ENCODE data around the gene PIGC. TPM values are rescaled to one million over a fixed set of nuclear protein-coding genes. Genes with fewer than 3 reads are reported as not detected.
A peak's percentile ranks its signal among the peaks of the same experiment; 100 is the strongest.

The PIGC gene
- polyA plus RNA-seq, 6 donors from 2014 or later, result 70.8 to 127 (median 94.5) TPM

GRCh38 chr1:172457479-172458130 lies 13.7 kb upstream of the PIGC start:
- no peak for DNase-seq
- ATAC-seq (ENCODE audit: low read depth in 2 of 2), result no peak
- Mint-ChIP-seq H3K4me3 (peak overlapping the region in 1 of 8 donors; percentile 15), H3K27me3 (peaks cover 0 to 15% (median 10%) of the 10 kb centered on the region in 3 donors), H3K4me1 (no peaks in the 10 kb centered on the region), H3K36me3 (no peaks in the 10 kb centered on the region), H3K27ac (no peak overlapping the region), H3K9me3 (no peaks in the 10 kb centered on the region)

GRCh38 chr1:172456344-172456769 lies 12.5 kb upstream of the PIGC start:
- no peak overlapping the region for H3K27ac Mint-ChIP-seq
- ATAC-seq (ENCODE audit: low read depth in 2 of 2) (no peak), DNase-seq (no peak)
- H3K27me3 Mint-ChIP-seq, result peaks cover 0 to 15% (median 10%) of the 10 kb centered on the region in 3 donors
- H3K9me3 Mint-ChIP-seq, result no peaks in the 10 kb centered on the region
- H3K36me3 Mint-ChIP-seq, result no peaks in the 10 kb centered on the region
- no peak overlapping the region for H3K4me3 Mint-ChIP-seq
- no peaks in the 10 kb centered on the region for H3K4me1 Mint-ChIP-seq

- ATAC-seq (ENCODE audit: low read depth in 2 of 2), result no peak
- H3K36me3 Mint-ChIP-seq, result no peaks in the 10 kb centered on the region
- H3K27ac Mint-ChIP-seq, result no peak overlapping the region
- H3K4me1 Mint-ChIP-seq, result no peaks in the 10 kb centered on the region
- DNase-seq, result no peak
- no peak overlapping the region for H3K4me3 Mint-ChIP-seq
- peaks cover 0 to 15% (median 10%) of the 10 kb centered on the region in 3 donors for H3K27me3 Mint-ChIP-seq
- no peaks in the 10 kb centered on the region for H3K9me3 Mint-ChIP-seq
Measured at GRCh38 chr1:172455451-172455850, 11.6 kb upstream of the PIGC start.

- H3K9me3 Mint-ChIP-seq, result no peaks in the 10 kb centered on the region
- DNase-seq, result no peak
- ATAC-seq (ENCODE audit: low read depth in 2 of 2), result no peak
- no peak overlapping the region for H3K4me3 Mint-ChIP-seq
- H3K4me1 Mint-ChIP-seq, result peaks cover 3 to 7% (median 5%) of the 10 kb centered on the region in 3 donors
- H3K27me3 Mint-ChIP-seq, result peaks cover 0 to 15% (median 10%) of the 10 kb centered on the region in 3 donors
- H3K36me3 Mint-ChIP-seq, result no peaks in the 10 kb centered on the region
- H3K27ac Mint-ChIP-seq, result no peak overlapping the region
Measured at GRCh38 chr1:172453607-172454006, 9.7 kb upstream of the PIGC start.

GRCh38 chr1:172453153-172453545 lies 9.3 kb upstream of the PIGC start:
- ATAC-seq (ENCODE audit: low read depth in 2 of 2), result no peak

GRCh38 chr1:172452536-172453152 lies 8.8 kb upstream of the PIGC start:
- Mint-ChIP-seq H3K4me1 (peaks cover 3 to 7% (median 5%) of the 10 kb centered on the region in 3 donors), H3K4me3 (no peak overlapping the region), H3K9me3 (no peaks in the 10 kb centered on the region), H3K27me3 (peaks cover 0 to 15% (median 10%) of the 10 kb centered on the region in 3 donors), H3K36me3 (no peaks in the 10 kb centered on the region), H3K27ac (no peak overlapping the region)
- DNase-seq, result no peak
- ATAC-seq (ENCODE audit: low read depth in 2 of 2), result no peak

More at GRCh38 chr1:172453153-172453545, 9.3 kb upstream of the PIGC start:
- Mint-ChIP-seq H3K36me3 (no peaks in the 10 kb centered on the region), H3K27ac (no peak overlapping the region), H3K9me3 (no peaks in the 10 kb centered on the region), H3K4me1 (peaks cover 3 to 7% (median 5%) of the 10 kb centered on the region in 3 donors), H3K27me3 (peaks cover 0 to 15% (median 10%) of the 10 kb centered on the region in 3 donors), H3K4me3 (no peak overlapping the region)
- no peak for DNase-seq

GRCh38 chr1:172451002-172451443 lies 7.2 kb upstream of the PIGC start:
- no peak overlapping the region for H3K4me3 Mint-ChIP-seq
- H3K9me3 Mint-ChIP-seq, result no peaks in the 10 kb centered on the region
- H3K27ac Mint-ChIP-seq, result no peak overlapping the region
- peaks cover 3 to 7% (median 5%) of the 10 kb centered on the region in 3 donors for H3K4me1 Mint-ChIP-seq
- H3K36me3 Mint-ChIP-seq, result no peaks in the 10 kb centered on the region
- ATAC-seq (ENCODE audit: low read depth in 2 of 2), result no peak
- DNase-seq, result no peak
- peaks cover 0 to 10% (median 2%) of the 10 kb centered on the region in 3 donors for H3K27me3 Mint-ChIP-seq

- ATAC-seq (ENCODE audit: low read depth in 2 of 2) (no peak), DNase-seq (no peak)
- Mint-ChIP-seq H3K4me1 (peaks cover 3 to 7% (median 5%) of the 10 kb centered on the region in 3 donors), H3K9me3 (no peaks in the 10 kb centered on the region), H3K36me3 (no peaks in the 10 kb centered on the region), H3K27me3 (peaks cover 0 to 10% (median 0%) of the 10 kb centered on the region in 3 donors), H3K4me3 (no peak overlapping the region), H3K27ac (peak overlapping the region in 1 of 6 donors; percentile 31)
Measured at GRCh38 chr1:172450524-172450885, 6.6 kb upstream of the PIGC start.

- DNase-seq, result peak; percentile 16
- no peak overlapping the region for H3K4me3 Mint-ChIP-seq
- H3K36me3 Mint-ChIP-seq, result no peaks in the 10 kb centered on the region
- peaks cover 0 to 8% (median 0%) of the 10 kb centered on the region in 3 donors for H3K27me3 Mint-ChIP-seq
- H3K4me1 Mint-ChIP-seq, result peaks cover 3 to 7% (median 5%) of the 10 kb centered on the region in 3 donors
- no peaks in the 10 kb centered on the region for H3K9me3 Mint-ChIP-seq
- peak; percentile 80 to 81 for ATAC-seq (ENCODE audit: low read depth in 2 of 2)
- H3K27ac Mint-ChIP-seq, result peak overlapping the region in 1 of 6 donors; percentile 27
Measured at GRCh38 chr1:172449585-172450523, 6.0 kb upstream of the PIGC start.

GRCh38 chr1:172448995-172449584 lies 5.2 kb upstream of the PIGC start:
- Mint-ChIP-seq H3K4me3 (no peak overlapping the region), H3K4me1 (peaks cover 5 to 11% (median 10%) of the 10 kb centered on the region in 3 donors), H3K27me3 (peaks cover 0 to under 1% (median 0%) of the 10 kb centered on the region in 3 donors), H3K9me3 (no peaks in the 10 kb centered on the region), H3K36me3 (no peaks in the 10 kb centered on the region), H3K27ac (peak overlapping the region in 1 of 6 donors; percentile 47)
- ATAC-seq (ENCODE audit: low read depth in 2 of 2) (no peak), DNase-seq (no peak)

- no peak overlapping the region for H3K4me3 Mint-ChIP-seq
- no peak overlapping the region for H3K27ac Mint-ChIP-seq
- ATAC-seq (ENCODE audit: low read depth in 2 of 2) (no peak), DNase-seq (no peak)
- H3K9me3 Mint-ChIP-seq, result no peaks in the 10 kb centered on the region
- no peaks in the 10 kb centered on the region for H3K36me3 Mint-ChIP-seq
- H3K4me1 Mint-ChIP-seq, result peaks cover 11 to 24% (median 20%) of the 10 kb centered on the region in 3 donors
- no peaks in the 10 kb centered on the region for H3K27me3 Mint-ChIP-seq
Measured at GRCh38 chr1:172447641-172448040, 3.8 kb upstream of the PIGC start.

- peaks cover 0 to 7% of the 10 kb centered on the region in 2 donors for H3K36me3 Mint-ChIP-seq
- peaks cover 22 to 35% (median 31%) of the 10 kb centered on the region in 3 donors for H3K4me1 Mint-ChIP-seq
- H3K4me3 Mint-ChIP-seq, result peak overlapping the region in 1 of 8 donors; percentile 20
- ATAC-seq (ENCODE audit: low read depth in 2 of 2), result no peak
- no peak for DNase-seq
- no peak overlapping the region for H3K27ac Mint-ChIP-seq
- no peaks in the 10 kb centered on the region for H3K9me3 Mint-ChIP-seq
- H3K27me3 Mint-ChIP-seq, result no peaks in the 10 kb centered on the region
Measured at GRCh38 chr1:172446547-172446946, 2.7 kb upstream of the PIGC start.
